Activated CD4-positive, alpha-beta T cell treated with anti-CD3 and anti-CD28 coated beads for 36 hours (primary cell): ENCODE results near the gene DUOX1. TPM values are rescaled to one million over a fixed set of nuclear protein-coding genes. Genes with fewer than 3 reads are reported as not detected.

Experiments
- ATAC-seq: fragments of 200-7000 bp; cut with Tn5 transposase; one replicate; pipeline ENCODE4 v1.10.0; 2021; ENCODE audit warnings: mild to moderate bottlenecking, moderate library complexity
- CTCF ChIA-PET: fragments of 350-600 bp; sonication (Branson Sonifier 250); formaldehyde crosslinking; loops from one replicate; lab custom pipeline; 2021; ENCODE audit warnings: antibody characterized with exemption; lab: Charles Lee
- POLR2A ChIA-PET: fragments of 350-600 bp; sonication (Branson Sonifier 250); formaldehyde crosslinking; loops from one replicate; lab custom pipeline; 2021; ENCODE audit warnings: antibody characterized with exemption, inconsistent platforms; lab: Charles Lee
- DNase-seq: peaks from one replicate; pipeline ENCODE4 v3.0.0-alpha.2; 2020
- H3K27ac Mint-ChIP-seq: one replicate; pipeline ENCODE4 v1.8.0; 2021; ENCODE audit warnings: mixed read lengths
- H3K27me3 Mint-ChIP-seq: one replicate; pipeline ENCODE4 v1.8.0; 2021; ENCODE audit warnings: mixed read lengths
- H3K36me3 Mint-ChIP-seq: one replicate; pipeline ENCODE4 v1.8.0; 2021; ENCODE audit warnings: low read depth, mixed read lengths
- H3K4me1 Mint-ChIP-seq: one replicate; pipeline ENCODE4 v1.8.0; 2021; ENCODE audit warnings: mixed read lengths
- H3K4me3 Mint-ChIP-seq: one replicate; pipeline ENCODE4 v1.8.0; 2021; ENCODE audit warnings: mild to moderate bottlenecking, moderate library complexity, mixed read lengths
- H3K9me3 Mint-ChIP-seq: one replicate; pipeline ENCODE4 v1.8.0; 2021; ENCODE audit warnings: low read depth, mixed read lengths
- intact Hi-C, 2 experiments: fragments of 100-400 bp; cut with DNase I in 1 of 2; cut with micrococcal nuclease in 1 of 2; formaldehyde crosslinking; loops; one replicate each; pipeline versions ENCODE4 v1.14.2 to v1.15.1; 2022 to 2024; cut with DNase I, micrococcal nuclease
- total RNA-seq, 2 experiments: library from RNA; stranded (reverse); gene quantifications; one replicate each; pipeline ENCODE4 v1.2.3, GENCODE V29; 2021

DUOX1 gene
- total RNA-seq, 2 experiments from 2014 or later: 0.07 to 0.11 TPM

DNA sequence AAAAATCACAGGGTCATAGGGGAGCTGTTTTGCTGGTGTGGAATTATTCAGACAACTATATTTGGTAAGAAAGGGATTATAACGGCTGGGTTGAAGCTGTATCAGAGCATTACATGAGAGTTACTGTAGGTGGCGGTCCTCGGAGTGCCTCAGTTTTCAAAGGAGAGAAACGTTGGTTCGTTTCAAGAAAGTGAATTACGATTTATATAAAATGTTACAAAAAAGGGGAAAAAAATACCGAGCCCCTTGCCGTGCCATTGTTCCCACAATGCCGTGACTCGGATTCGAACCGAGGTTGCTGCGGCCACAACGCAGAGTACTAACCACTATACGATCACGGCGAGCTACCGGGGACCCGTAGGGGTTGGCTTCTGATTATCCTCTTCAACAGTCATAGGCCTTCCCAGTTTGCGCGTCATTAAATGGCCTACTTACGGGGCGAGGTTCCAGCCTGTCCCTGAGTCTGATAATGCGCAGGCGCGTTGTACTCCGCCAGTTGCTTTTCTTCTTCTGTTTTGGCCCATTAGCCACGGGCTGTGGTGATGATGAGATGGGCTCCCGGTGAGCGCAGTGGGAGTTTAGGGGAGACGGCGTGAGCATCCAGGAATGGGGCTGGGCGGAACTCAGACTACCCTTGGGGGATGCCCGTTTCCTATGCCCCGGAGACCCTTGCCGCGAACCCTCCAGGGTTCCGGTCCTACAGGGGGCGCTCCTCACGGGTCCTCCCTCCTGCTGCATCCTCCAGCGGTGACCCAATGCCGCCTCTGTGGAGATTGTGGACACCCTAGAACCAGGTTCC, 68.7 kb downstream of the DUOX1 start:
- ChIA-PET CTCF (interaction anchor here (0.7 to 2.6 kb wide), 25 partner anchors 9 to 472 kb away, joined by 3 to 20 read pairs (median 4); partner anchors contain the start of gene SHF), POLR2A (interaction anchor here (0.7 to 1.5 kb wide), 9 partner anchors 11 to 388 kb away, joined by 3 to 15 read pairs (median 5); partner anchors contain the start of gene SHF)
- intact Hi-C loops: loop anchor here (1.0 to 5.0 kb wide), 8 partner anchors 10 to 1451 kb away; partner anchors contain the start of genes PDIA3 (in 1 of the 2), SLC30A4 (in 1 of the 2) and SORD (in 1 of the 2)
- Mint-ChIP-seq H3K9me3 (no peaks in the 10 kb centered on the region), H3K27ac (no peak overlapping the region), H3K27me3 (no peaks in the 10 kb centered on the region), H3K4me1 (peaks cover 14% of the 10 kb centered on the region), H3K4me3 (no peak overlapping the region), H3K36me3 (no peaks in the 10 kb centered on the region)
- peak; percentile 63 for ATAC-seq
- peak; percentile 94 for DNase-seq

DNA sequence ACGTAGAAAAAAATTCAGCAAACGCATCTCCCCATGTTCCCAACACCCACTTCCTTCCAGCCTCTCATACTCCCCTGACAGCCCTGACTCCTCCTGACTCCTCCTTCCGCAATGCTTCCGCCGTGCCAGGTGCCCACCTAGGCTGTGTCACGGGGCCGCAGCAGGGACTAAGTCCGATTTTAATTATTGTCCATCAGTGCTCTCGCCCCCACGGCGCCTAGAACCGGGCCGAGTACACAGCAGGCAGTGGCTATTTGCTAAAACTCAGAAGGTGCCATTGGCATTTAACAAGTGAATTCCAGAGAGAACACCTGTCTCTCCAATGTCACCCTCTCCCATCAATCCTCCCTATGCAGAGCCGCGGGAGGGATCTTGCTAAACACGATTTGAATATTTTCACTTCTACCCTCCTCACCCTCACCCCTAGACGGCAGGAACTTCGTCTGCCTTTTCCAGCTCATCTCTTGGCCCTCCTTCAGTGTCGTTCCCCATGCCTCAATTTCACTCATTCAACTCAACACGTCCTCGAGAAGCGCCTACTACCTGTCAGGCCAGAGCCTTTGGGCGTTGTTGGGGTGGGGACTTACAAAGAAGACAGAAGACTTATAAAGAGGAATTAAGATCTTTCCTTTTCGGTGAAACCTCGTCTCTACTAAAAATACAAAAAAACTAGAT, 69.5 kb downstream of the DUOX1 start:
- ATAC-seq (peak; percentile 21), DNase-seq (peak; percentile 67)
- Mint-ChIP-seq H3K9me3 (no peaks in the 10 kb centered on the region), H3K36me3 (no peaks in the 10 kb centered on the region), H3K4me1 (peaks cover 14% of the 10 kb centered on the region), H3K4me3 (no peak overlapping the region), H3K27ac (no peak overlapping the region), H3K27me3 (no peaks in the 10 kb centered on the region)
- intact Hi-C loops: loop anchor here in 1 of 2 experiments (2.0 to 5.0 kb wide), 4 partner anchors 176 to 1452 kb away; partner anchors contain the start of genes PDIA3, SLC30A4 and SORD
- ChIA-PET CTCF (interaction anchor here (0.8 to 2.6 kb wide), 9 partner anchors 10 to 66 kb away, joined by 3 to 15 read pairs (median 3); no protein-coding TSS in a partner anchor), POLR2A (interaction anchor here (0.6 to 1.5 kb wide), 4 partner anchors 11 to 487 kb away, joined by 5 to 11 read pairs (median 8); partner anchors contain the start of gene SHF)

DNA sequence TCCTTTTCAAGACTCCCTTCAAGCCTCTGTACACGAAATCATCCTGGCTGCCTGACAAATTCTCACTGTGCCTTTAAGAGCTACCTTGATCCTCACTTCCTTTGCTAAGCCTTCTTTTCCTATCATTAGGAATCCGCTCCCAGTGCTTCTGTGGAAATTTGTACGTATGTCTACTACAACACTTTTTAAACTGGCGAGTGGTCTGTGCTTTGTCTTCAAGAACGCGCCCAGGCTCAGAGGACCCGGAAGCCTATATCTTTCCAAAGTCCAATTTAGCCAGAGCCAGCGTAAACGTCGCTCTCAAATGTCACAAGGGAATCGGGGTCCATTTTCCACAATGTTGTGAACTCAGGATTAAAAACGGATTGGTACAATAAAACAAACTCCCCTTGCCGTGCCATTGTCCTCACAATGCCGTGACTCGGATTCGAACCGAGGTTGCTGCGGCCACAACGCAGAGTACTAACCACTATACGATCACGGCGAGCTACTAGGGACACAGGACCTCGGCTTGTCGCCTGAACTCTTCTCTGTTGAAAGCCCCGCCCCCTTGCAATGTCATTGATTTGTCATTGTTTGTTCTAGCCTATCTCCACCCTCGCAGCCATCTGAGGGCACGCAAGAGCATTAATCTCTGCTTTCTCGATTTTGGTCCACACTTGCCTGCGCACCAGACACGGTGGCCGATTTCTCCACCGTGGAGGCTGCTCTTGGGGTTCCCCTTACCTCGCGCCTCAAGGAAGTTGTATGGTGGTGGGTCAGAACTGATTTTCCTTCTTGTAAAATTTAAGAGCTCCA, 70.4 kb downstream of the DUOX1 start:
- POLR2A ChIA-PET: interaction anchor here (0.6 to 1.5 kb wide), 7 partner anchors 12 to 531 kb away, joined by 3 to 11 read pairs (median 6); partner anchors contain the start of genes BLOC1S6 and SHF

DNA sequence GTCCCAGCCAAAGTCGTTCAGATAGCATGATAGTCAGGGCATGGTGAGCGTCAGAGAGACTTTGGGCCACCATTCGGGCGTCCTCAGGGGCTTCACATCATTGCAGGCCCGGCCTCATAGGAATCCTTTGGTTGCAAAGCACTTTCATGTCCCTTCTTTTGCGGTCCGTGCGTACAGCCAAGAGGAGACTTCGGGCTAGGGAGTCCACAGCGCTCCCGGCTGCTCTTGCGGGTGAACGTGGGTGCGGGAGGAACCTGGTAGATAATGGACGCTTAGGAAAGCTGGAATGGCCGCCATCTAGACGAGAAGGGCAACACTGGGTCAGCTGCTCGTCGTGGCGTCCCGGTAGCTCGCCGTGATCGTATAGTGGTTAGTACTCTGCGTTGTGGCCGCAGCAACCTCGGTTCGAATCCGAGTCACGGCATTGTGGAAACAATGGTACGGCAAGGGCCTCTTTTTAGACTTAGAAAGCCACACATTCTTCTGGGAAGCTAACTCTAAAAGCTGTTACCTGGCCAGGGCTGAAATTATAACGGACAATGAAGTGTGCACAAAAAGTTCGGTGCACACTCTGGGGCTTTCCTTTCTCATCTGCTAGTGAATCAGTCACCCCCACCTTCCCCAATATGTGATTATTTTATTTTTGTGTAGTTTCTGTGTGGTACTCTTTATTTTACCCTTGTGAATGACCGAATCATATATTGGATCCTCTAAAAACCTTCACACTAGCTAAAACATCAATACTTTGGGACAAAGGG, 71.2 kb downstream of the DUOX1 start:
- Mint-ChIP-seq H3K36me3 (no peaks in the 10 kb centered on the region), H3K4me1 (peaks cover 21% of the 10 kb centered on the region), H3K27ac (no peak overlapping the region), H3K9me3 (no peaks in the 10 kb centered on the region), H3K27me3 (no peaks in the 10 kb centered on the region), H3K4me3 (no peak overlapping the region)
- DNase-seq: peak; percentile 88
- ATAC-seq: peak; percentile 10
- ChIA-PET POLR2A (interaction anchor here (0.6 to 1.1 kb wide), 6 partner anchors 34 to 532 kb away, joined by 3 to 6 read pairs (median 4); partner anchors contain the start of gene BLOC1S6), CTCF (interaction anchor here (0.6 to 7.5 kb wide), 21 partner anchors 8 to 1376 kb away, joined by 3 to 48 read pairs (median 3); partner anchors contain the start of genes MFAP1 and SHF)
- intact Hi-C loops: loop anchor here (1.0 to 5.0 kb wide), 8 partner anchors 35 to 774 kb away; partner anchors contain the start of genes BLOC1S6 (in 1 of the 2), CTDSPL2 (in 1 of the 2) and EIF3J (in 1 of the 2)

More for the DNA sequence above, 70.4 kb downstream of the DUOX1 start:
- H3K27ac Mint-ChIP-seq: no peak overlapping the region
- intact Hi-C loops: loop anchor here (1.0 to 5.0 kb wide), 7 partner anchors 34 to 773 kb away; partner anchors contain the start of genes BLOC1S6 (in 1 of the 2), CTDSPL2 (in 1 of the 2) and EIF3J (in 1 of the 2)
- peak; percentile 97 for DNase-seq
- ATAC-seq: peak; percentile 59
- no peaks in the 10 kb centered on the region for H3K27me3 Mint-ChIP-seq
- no peak overlapping the region for H3K4me3 Mint-ChIP-seq
- CTCF ChIA-PET: interaction anchor here (0.6 to 7.5 kb wide), 19 partner anchors 9 to 231 kb away, joined by 3 to 48 read pairs (median 4); partner anchors contain the start of gene SHF
- no peaks in the 10 kb centered on the region for H3K36me3 Mint-ChIP-seq
- H3K4me1 Mint-ChIP-seq: peaks cover 18% of the 10 kb centered on the region
- no peaks in the 10 kb centered on the region for H3K9me3 Mint-ChIP-seq

DNA sequence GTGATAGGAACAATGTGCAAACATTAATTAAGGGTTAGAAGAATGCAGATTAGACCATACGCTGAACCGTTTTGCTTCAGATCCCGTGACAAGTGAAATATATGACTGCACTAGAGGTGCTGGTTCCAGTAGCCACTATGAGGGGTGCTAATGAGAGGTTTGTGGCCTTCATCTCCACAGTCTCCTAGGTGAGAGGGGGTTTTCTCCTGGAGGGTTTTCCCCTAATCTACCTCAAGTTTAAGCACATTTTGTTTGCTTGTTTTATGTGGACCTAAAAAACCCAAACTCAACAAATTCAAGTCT, 71.7 kb downstream of the DUOX1 start:
- ChIA-PET POLR2A (interaction anchor here (0.6 to 1.1 kb wide), 4 partner anchors 35 to 385 kb away, joined by 3 to 6 read pairs (median 4); partner anchors contain the start of gene BLOC1S6), CTCF (interaction anchor here (0.6 to 7.5 kb wide), 16 partner anchors 8 to 1377 kb away, joined by 3 to 48 read pairs (median 4); partner anchors contain the start of genes MFAP1 and SHF)
- no peak for ATAC-seq
- Mint-ChIP-seq H3K27me3 (no peaks in the 10 kb centered on the region), H3K9me3 (no peaks in the 10 kb centered on the region), H3K27ac (no peak overlapping the region), H3K4me1 (peaks cover 21% of the 10 kb centered on the region), H3K4me3 (no peak overlapping the region), H3K36me3 (no peaks in the 10 kb centered on the region)
- intact Hi-C loops: loop anchor here (1.0 to 5.0 kb wide), 4 partner anchors 256 to 774 kb away; partner anchors contain the start of genes CTDSPL2 (in 1 of the 2) and EIF3J (in 1 of the 2)
- no peak for DNase-seq

DNA sequence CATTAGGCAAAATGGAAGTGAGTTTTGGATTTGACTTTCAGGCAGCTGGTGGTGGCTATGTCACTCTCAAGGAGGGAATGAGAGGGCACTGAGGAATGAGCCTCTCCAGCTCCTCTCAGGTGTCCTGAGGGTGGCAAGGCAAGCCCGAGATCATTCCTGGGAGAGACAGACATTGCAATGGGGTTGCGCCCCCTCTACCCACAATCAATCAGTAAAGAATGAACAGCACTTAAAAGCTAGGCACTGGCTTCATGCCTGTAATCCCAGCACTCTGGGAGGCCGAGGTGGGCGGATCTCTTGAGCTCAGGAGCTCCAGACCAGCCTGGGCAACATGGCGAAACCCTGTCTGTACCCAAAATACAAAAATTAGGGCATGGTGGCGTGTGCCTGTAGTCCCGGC, 72.1 kb downstream of the DUOX1 start:
- Mint-ChIP-seq H3K27me3 (no peaks in the 10 kb centered on the region), H3K4me1 (peaks cover 21% of the 10 kb centered on the region), H3K9me3 (no peaks in the 10 kb centered on the region), H3K27ac (no peak overlapping the region), H3K36me3 (no peaks in the 10 kb centered on the region), H3K4me3 (no peak overlapping the region)
- no peak for ATAC-seq
- intact Hi-C loops: loop anchor here (1.0 to 5.0 kb wide), 4 partner anchors 255 to 775 kb away; partner anchors contain the start of genes CTDSPL2 (in 1 of the 2) and EIF3J (in 1 of the 2)
- no peak for DNase-seq
- CTCF ChIA-PET: interaction anchor here (0.6 to 7.5 kb wide), 14 partner anchors 9 to 421 kb away, joined by 3 to 48 read pairs (median 4); a partner anchor contains a TSS
- POLR2A ChIA-PET: no interaction called here

DNA sequence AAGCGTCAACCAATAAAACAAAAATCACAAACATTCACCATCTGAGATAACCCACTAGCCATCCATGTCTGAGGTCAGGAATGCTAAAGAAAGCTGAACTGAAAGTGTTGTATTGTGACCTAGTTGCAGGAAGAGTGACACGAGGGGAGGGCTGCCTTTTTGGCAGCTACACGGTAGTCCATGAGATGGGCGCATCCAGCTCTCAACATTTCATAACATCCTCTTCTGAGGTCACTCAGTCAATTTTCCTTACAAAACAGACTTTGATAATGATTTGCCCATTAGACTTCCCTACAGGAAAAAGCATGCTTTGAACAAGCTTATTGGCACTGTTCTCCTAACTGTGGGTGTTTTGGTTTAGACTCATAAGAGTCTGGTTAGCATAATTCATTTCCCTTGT, 73.4 kb downstream of the DUOX1 start:
- H3K36me3 Mint-ChIP-seq: no peaks in the 10 kb centered on the region
- POLR2A ChIA-PET: interaction anchor here (0.9 kb wide), 1 partner anchor 15 kb away, joined by 3 read pairs; the partner anchor contains the start of gene SHF
- H3K4me1 Mint-ChIP-seq: peaks cover 15% of the 10 kb centered on the region
- no peak overlapping the region for H3K4me3 Mint-ChIP-seq
- no peak overlapping the region for H3K27ac Mint-ChIP-seq
- no peak for DNase-seq
- intact Hi-C loops: loop anchor here (5.0 kb wide), 3 partner anchors 254 to 776 kb away; partner anchors contain the start of genes CTDSPL2 (in 1 of the 2) and EIF3J (in 1 of the 2)
- H3K9me3 Mint-ChIP-seq: no peaks in the 10 kb centered on the region
- CTCF ChIA-PET: interaction anchor here (0.5 to 7.5 kb wide), 14 partner anchors 9 to 254 kb away, joined by 3 to 48 read pairs (median 4); a partner anchor contains a TSS
- peaks cover 2% of the 10 kb centered on the region for H3K27me3 Mint-ChIP-seq
- ATAC-seq: no peak

DNA sequence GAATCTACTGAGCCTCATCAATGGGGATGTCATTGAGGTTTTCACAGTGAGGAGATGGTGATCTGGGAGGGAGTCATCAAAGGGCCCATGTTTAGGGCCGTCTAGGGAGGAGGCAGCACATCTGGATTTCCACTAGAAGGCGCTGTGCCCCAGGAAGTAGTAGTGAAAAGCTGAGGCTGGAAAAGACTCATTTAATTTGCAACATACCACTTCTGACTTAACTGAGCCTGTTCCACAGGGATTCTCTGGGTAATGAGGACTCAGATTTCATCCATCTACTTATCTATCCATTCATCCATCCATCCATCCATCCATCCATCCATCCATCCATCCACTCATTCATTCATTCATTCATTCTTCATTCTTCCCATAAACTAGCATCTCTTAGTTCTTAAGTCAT, 75.4 kb downstream of the DUOX1 start:
- CTCF ChIA-PET: interaction anchor here (0.6 to 7.5 kb wide), 35 partner anchors 8 to 253 kb away, joined by 3 to 48 read pairs (median 4); partner anchors contain the start of gene SHF
- DNase-seq: peak; percentile 86
- no peak overlapping the region for H3K27ac Mint-ChIP-seq
- H3K9me3 Mint-ChIP-seq: no peaks in the 10 kb centered on the region
- peak; percentile 63 for ATAC-seq
- POLR2A ChIA-PET: interaction anchor here (0.7 to 1.5 kb wide), 2 partner anchors 17 to 197 kb away, joined by 3 to 4 read pairs; partner anchors contain the start of gene SHF
- no peaks in the 10 kb centered on the region for H3K36me3 Mint-ChIP-seq
- peaks cover 2% of the 10 kb centered on the region for H3K27me3 Mint-ChIP-seq
- no peak overlapping the region for H3K4me3 Mint-ChIP-seq
- peaks cover 7% of the 10 kb centered on the region for H3K4me1 Mint-ChIP-seq
- intact Hi-C loops: loop anchor here in 1 of 2 experiments (1.0 kb wide), 3 partner anchors 42 to 197 kb away; a partner anchor contains a TSS

DNA sequence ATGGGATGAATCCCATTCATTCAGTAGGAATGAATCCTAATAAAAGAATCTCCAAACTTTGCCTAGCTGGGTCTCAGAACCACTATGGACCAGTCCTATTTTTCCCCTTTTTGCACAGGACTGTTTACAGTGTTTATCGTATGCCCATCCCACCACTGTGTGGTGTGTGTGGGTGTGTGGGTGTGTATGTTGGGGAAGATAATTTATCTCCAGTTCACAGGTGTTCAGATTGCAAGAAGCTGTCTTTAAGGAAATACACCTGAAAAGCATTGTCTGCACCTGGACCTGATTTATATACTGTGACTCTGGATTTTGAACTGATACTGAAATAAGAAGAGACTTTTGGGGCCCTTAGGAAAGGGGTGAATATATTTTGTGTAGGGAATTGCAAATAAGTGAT, 82.7 kb downstream of the DUOX1 start:
- no peaks in the 10 kb centered on the region for H3K9me3 Mint-ChIP-seq
- DNase-seq (no peak), ATAC-seq (no peak)
- POLR2A ChIA-PET: interaction anchor here (0.6 kb wide), 1 partner anchor 69 kb away, joined by 3 read pairs; no protein-coding TSS in a partner anchor
- no peak overlapping the region for H3K27ac Mint-ChIP-seq
- no peaks in the 10 kb centered on the region for H3K4me1 Mint-ChIP-seq
- CTCF ChIA-PET: interaction anchor here (0.6 to 1.7 kb wide), 9 partner anchors 9 to 291 kb away, joined by 3 to 5 read pairs (median 3); no protein-coding TSS in a partner anchor
- no peak overlapping the region for H3K4me3 Mint-ChIP-seq
- peaks cover 5% of the 10 kb centered on the region for H3K27me3 Mint-ChIP-seq
- intact Hi-C loops: no loop called here
- H3K36me3 Mint-ChIP-seq: no peaks in the 10 kb centered on the region
